Mesothelial cell of epicardium (in vitro differentiated cells): Measurements from ENCODE around the gene KRT83. TPM values are rescaled to one million over a fixed set of nuclear protein-coding genes. Genes with fewer than 3 reads are reported as not detected.

ENCODE experiments used
- DNase-seq, 2 experiments: peaks; one replicate each; pipeline ENCODE4 v3.0.0; 2021; ENCODE audit warnings: low spot score in 2 of 2; ENCODE audit not compliant: unreplicated experiment in 2 of 2
- H3K27ac Mint-ChIP-seq: 2 replicates; pipeline ENCODE4 v1.8.0; 2021; ENCODE audit warnings: mixed read lengths
- H3K27me3 Mint-ChIP-seq: 2 replicates; pipeline ENCODE4 v1.8.0; 2021; ENCODE audit warnings: low read depth, mixed read lengths
- H3K36me3 Mint-ChIP-seq: 2 replicates; pipeline ENCODE4 v1.8.0; 2021; ENCODE audit warnings: mixed read lengths
- H3K4me1 Mint-ChIP-seq: 2 replicates; pipeline ENCODE4 v1.8.0; 2021; ENCODE audit warnings: mixed read lengths
- H3K4me3 Mint-ChIP-seq: 2 replicates; pipeline ENCODE4 v1.8.0; 2021; ENCODE audit warnings: mild to moderate bottlenecking, moderate library complexity, mixed read lengths
- H3K9me3 Mint-ChIP-seq: 2 replicates; pipeline ENCODE4 v1.8.0; 2021; ENCODE audit warnings: mixed read lengths
- total RNA-seq: library from RNA; stranded (reverse); gene quantifications from 3 replicates; pipeline ENCODE4 v1.2.1, GENCODE V29; 2021
- TF ChIP-seq, protein P1 (sequence below): fragments of 200-600 bp; sonication (generic); IDR thresholded peaks from one replicate; pipeline ENCODE4 v1.5.0; 2021; ENCODE audit warnings: antibody characterized with exemption; ENCODE audit not compliant: unreplicated experiment

The KRT83 gene
- total RNA-seq, 1 donor from 2014 or later: not detected

DNA sequence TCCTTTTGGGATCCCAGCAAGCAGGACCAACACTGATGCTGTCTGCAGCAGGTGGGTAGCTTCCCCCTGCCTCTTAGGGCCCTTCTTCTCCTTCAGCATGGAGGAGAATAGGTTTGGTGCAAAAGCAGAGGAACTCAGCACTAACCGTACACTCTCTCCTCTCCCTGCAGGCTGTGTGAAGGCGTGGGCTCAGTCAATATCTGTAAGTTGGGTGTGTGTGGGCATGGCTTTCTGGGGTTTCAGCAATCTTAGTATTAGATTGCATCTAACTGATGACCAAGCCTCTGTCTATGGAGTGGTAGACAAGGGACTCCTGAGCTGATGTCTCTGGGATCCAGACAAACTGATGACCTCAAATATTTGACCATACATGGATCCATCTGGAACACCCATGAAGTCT lies 31.8 kb upstream of the KRT83 start:
- H3K36me3 Mint-ChIP-seq: no peaks in the 10 kb centered on the region
- H3K27me3 Mint-ChIP-seq: peaks cover 28% of the 10 kb centered on the region
- no peak for DNase-seq
- TF ChIP-seq, protein P1, sequence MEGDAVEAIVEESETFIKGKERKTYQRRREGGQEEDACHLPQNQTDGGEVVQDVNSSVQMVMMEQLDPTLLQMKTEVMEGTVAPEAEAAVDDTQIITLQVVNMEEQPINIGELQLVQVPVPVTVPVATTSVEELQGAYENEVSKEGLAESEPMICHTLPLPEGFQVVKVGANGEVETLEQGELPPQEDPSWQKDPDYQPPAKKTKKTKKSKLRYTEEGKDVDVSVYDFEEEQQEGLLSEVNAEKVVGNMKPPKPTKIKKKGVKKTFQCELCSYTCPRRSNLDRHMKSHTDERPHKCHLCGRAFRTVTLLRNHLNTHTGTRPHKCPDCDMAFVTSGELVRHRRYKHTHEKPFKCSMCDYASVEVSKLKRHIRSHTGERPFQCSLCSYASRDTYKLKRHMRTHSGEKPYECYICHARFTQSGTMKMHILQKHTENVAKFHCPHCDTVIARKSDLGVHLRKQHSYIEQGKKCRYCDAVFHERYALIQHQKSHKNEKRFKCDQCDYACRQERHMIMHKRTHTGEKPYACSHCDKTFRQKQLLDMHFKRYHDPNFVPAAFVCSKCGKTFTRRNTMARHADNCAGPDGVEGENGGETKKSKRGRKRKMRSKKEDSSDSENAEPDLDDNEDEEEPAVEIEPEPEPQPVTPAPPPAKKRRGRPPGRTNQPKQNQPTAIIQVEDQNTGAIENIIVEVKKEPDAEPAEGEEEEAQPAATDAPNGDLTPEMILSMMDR: no peak
- H3K9me3 Mint-ChIP-seq: no peaks in the 10 kb centered on the region
- H3K27ac Mint-ChIP-seq: no peak overlapping the region
- peaks cover 20% of the 10 kb centered on the region for H3K4me1 Mint-ChIP-seq
- no peak overlapping the region for H3K4me3 Mint-ChIP-seq

DNA sequence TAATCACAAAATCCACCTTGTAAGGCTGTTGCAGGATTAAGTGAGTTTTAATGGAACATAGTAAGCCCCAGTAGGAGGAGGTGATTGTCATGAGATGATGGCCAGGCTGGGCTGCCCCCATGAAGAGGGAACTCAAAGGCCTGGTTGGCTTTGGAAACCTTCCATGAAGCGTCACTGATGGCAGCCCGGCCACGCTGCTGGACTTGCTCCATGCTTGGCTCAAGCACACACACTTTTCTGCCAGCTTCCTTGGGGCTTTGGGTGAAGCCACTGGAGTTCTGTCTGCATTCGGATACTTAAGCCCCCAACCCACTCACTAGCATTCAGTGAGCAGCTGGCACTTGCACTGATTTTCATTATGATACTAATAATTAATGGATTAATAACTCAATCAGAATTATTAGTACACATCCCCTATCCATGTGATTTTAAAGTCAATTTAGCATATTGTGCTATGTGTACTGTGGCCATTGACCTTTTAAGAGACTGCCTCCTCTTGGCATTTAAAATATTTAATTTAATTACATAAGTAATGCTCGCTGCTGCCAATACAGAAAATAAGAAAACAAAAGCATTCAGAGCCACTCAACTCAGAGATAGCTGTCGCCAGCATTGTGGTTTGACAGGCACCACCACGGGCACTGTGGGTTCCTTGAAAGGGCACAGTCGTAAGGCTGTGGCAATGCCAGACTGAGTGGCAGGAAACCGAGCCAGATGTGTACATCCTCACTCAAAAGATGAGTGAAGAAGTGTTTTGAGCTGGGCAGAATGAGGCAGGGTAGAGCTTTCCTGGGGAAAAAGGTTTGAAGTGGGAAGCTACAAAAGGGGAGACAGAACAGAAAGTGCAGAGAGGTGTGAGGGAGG lies 30.2 kb upstream of the KRT83 start:
- no peaks in the 10 kb centered on the region for H3K36me3 Mint-ChIP-seq
- no peak for DNase-seq
- H3K9me3 Mint-ChIP-seq: no peaks in the 10 kb centered on the region
- H3K27ac Mint-ChIP-seq: no peak overlapping the region
- H3K4me1 Mint-ChIP-seq: peaks cover 27% of the 10 kb centered on the region
- TF ChIP-seq, protein P1: no peak
- H3K27me3 Mint-ChIP-seq: peaks cover 22% of the 10 kb centered on the region
- no peak overlapping the region for H3K4me3 Mint-ChIP-seq

DNA sequence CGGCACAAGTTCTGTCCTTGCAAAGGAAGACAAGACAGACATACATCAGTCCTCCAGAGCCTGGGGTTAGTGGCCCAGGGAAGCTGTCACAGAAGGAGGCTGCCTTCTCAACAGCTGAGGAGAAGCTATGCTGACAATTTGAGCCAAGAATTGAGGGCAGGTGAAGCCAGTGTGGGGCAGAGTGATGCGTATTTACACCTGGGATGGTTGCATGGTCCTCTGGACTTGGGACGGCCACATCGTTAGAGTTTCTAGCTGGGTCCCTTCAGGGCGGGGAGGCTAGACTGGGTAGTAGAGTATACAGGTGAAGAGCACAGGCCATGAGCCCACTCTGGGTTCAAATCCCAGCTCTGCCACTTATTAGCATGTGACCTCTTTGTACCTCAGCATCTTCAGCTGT lies 29.6 kb upstream of the KRT83 start:
- TF ChIP-seq, protein P1: no peak
- Mint-ChIP-seq H3K36me3 (no peaks in the 10 kb centered on the region), H3K4me3 (no peak overlapping the region), H3K27ac (no peak overlapping the region), H3K4me1 (peaks cover 32% of the 10 kb centered on the region), H3K9me3 (no peaks in the 10 kb centered on the region), H3K27me3 (peaks cover 22% of the 10 kb centered on the region)
- peak in 1 of 2 experiments; percentile 25 for DNase-seq

DNA sequence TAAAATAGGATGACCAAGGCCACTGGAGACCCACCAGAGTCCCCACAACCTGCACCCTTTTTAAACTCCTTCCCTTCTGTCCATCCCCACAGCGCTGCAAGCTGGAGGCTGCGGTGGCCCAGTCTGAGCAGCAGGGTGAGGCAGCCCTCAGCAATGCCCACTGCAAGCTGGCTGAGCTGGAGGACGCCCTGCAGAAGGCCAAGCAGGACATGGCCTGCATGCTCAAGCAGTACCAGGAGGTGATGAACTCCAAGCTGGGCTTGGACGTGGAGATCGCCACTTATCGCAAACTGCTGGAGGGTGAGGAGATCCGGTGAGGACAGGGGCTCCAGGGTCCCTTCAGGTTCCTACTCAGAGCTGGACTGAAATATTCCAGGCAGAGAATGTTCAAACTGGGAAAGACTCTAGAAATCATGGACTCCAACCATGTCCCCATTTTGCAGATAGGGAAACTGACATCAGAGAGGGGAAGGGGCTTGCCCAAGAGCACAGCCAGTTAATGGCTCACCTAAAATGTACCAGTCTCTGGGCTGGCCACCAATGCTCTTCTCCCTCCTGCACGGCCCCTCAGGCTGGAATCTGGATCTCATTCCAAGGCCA lies 28.9 kb upstream of the KRT83 start:
- H3K36me3 Mint-ChIP-seq: no peaks in the 10 kb centered on the region
- H3K27me3 Mint-ChIP-seq: peaks cover 22% of the 10 kb centered on the region
- no peaks in the 10 kb centered on the region for H3K9me3 Mint-ChIP-seq
- TF ChIP-seq, protein P1: no peak
- no peak overlapping the region for H3K27ac Mint-ChIP-seq
- no peak for DNase-seq
- peaks cover 36% of the 10 kb centered on the region for H3K4me1 Mint-ChIP-seq
- H3K4me3 Mint-ChIP-seq: no peak overlapping the region

DNA sequence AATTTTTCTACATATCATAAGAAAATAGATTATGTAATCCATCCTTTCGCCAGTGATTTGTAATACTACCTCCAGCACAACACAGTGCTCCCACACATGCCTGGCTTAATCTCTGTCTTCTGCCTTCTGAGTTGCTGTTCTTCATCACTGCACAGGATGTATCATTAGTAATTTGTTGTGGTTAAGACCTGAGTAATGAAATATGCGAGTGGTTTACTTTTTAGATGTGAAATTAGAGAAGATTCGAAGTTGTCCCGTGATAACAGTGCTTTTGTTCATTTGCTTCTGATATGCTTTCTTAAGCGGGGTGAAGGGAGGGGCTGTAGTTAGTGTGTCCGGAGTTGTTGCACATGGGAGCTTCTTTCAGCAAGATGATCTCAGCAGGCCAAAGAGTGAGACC lies 28.0 kb upstream of the KRT83 start:
- TF ChIP-seq, protein P1: no peak
- DNase-seq: no peak
- Mint-ChIP-seq H3K4me3 (no peak overlapping the region), H3K4me1 (peaks cover 43% of the 10 kb centered on the region), H3K27ac (no peak overlapping the region), H3K36me3 (no peaks in the 10 kb centered on the region), H3K9me3 (no peaks in the 10 kb centered on the region), H3K27me3 (peaks cover 21% of the 10 kb centered on the region)
